BLaER1 (cell line): ENCODE results near the gene NEURL1.
"Not testable (repeated sequence)": the region's sequence is repeated elsewhere in the genome, so short reads cannot be mapped to it uniquely, and the experiment has no call there.

Source experiments
- H3K27ac ChIP-seq: shearing (Covaris generic); formaldehyde crosslinking; 2 replicates; pipeline ENCODE4 v1.8.1; 2022
- H3K27me3 ChIP-seq: shearing (Covaris generic); formaldehyde crosslinking; 2 replicates; pipeline ENCODE4 v1.8.1; 2022
- H3K36me3 ChIP-seq: shearing (Covaris generic); formaldehyde crosslinking; 2 replicates; pipeline ENCODE4 v1.8.1; 2022
- H3K4me1 ChIP-seq: shearing (Covaris generic); formaldehyde crosslinking; 2 replicates; pipeline ENCODE4 v1.8.1; 2022
- H3K4me2 ChIP-seq: shearing (Covaris generic); formaldehyde crosslinking; 2 replicates; pipeline ENCODE4 v1.8.1; 2022
- H3K4me3 ChIP-seq: shearing (Covaris generic); formaldehyde crosslinking; 2 replicates; pipeline ENCODE4 v1.8.1; 2022
- H3K9ac ChIP-seq: shearing (Covaris generic); formaldehyde crosslinking; 2 replicates; pipeline ENCODE4 v1.8.1; 2022
- H3K9me3 ChIP-seq: shearing (Covaris generic); formaldehyde crosslinking; 2 replicates; pipeline ENCODE4 v1.8.1; 2022
- H4K20me1 ChIP-seq: shearing (Covaris generic); formaldehyde crosslinking; 2 replicates; pipeline ENCODE4 v1.8.1; 2022
- Cebpa-rat ChIP-seq: shearing (Covaris generic); IDR thresholded peaks from 2 replicates; pipeline ENCODE4 v1.8.1; 2022

Gene NEURL1

GRCh38 chr10:103599907-103600306 is 106.4 kb downstream of the NEURL1 start:
- H3K4me1 ChIP-seq = peaks cover 28% of the 10 kb centered on the region
- H3K4me2 ChIP-seq = no peak overlapping the region
- H3K36me3 ChIP-seq = peaks cover 50% of the 10 kb centered on the region
- no peaks in the 10 kb centered on the region for H3K9me3 ChIP-seq
- no peaks in the 10 kb centered on the region for H3K27me3 ChIP-seq
- H3K27ac ChIP-seq = peak overlapping the region; percentile 33; the same call in 1 of the 2 replicates
- H4K20me1 ChIP-seq = peaks cover 66% of the 10 kb centered on the region
- TF ChIP-seq Cebpa-rat = no peak
- no peak overlapping the region for H3K4me3 ChIP-seq
- H3K9ac ChIP-seq = no peak overlapping the region

- Histone ChIP-seq H3K27me3 (no peaks in the 10 kb centered on the region), H3K4me1 (peaks cover 28% of the 10 kb centered on the region), H3K9ac (no peak overlapping the region), H3K9me3 (no peaks in the 10 kb centered on the region), H4K20me1 (peaks cover 62% of the 10 kb centered on the region), H3K4me3 (no peak overlapping the region), H3K4me2 (no peak overlapping the region), H3K27ac (peak overlapping the region; percentile 33), H3K36me3 (peaks cover 54% of the 10 kb centered on the region)
- no peak for TF ChIP-seq Cebpa-rat
These were observed 106.8 kb downstream of the NEURL1 start for GRCh38 chr10:103600325-103600724.

- TF ChIP-seq Cebpa-rat = no peak
These were observed 107.6 kb downstream of the NEURL1 start for GRCh38 chr10:103600956-103601569.

GRCh38 chr10:103602028-103602851 is 108.7 kb downstream of the NEURL1 start:
- H4K20me1 ChIP-seq = peaks cover 43% of the 10 kb centered on the region
- no peak overlapping the region for H3K4me2 ChIP-seq
- H3K4me1 ChIP-seq = peaks cover 15% of the 10 kb centered on the region
- H3K27me3 ChIP-seq = no peaks in the 10 kb centered on the region
- peaks cover 68% of the 10 kb centered on the region for H3K36me3 ChIP-seq
- H3K27ac ChIP-seq = no peak overlapping the region
- no peak overlapping the region for H3K4me3 ChIP-seq
- peaks cover 3% of the 10 kb centered on the region; the same call in 1 of the 2 replicates for H3K9me3 ChIP-seq
- TF ChIP-seq Cebpa-rat = no peak
- H3K9ac ChIP-seq = no peak overlapping the region

More at GRCh38 chr10:103600956-103601569, 107.6 kb downstream of the NEURL1 start:
- Histone ChIP-seq H3K4me3 (no peak overlapping the region), H3K27me3 (no peaks in the 10 kb centered on the region), H4K20me1 (peaks cover 54% of the 10 kb centered on the region), H3K27ac (peak overlapping the region; percentile 33), H3K36me3 (peaks cover 61% of the 10 kb centered on the region), H3K4me1 (peaks cover 27% of the 10 kb centered on the region), H3K4me2 (no peak overlapping the region), H3K9ac (no peak overlapping the region), H3K9me3 (no peaks in the 10 kb centered on the region)

GRCh38 chr10:103602852-103603155 is 109.3 kb downstream of the NEURL1 start:
- H3K4me3 ChIP-seq = no peak overlapping the region
- peaks cover 37% of the 10 kb centered on the region for H4K20me1 ChIP-seq
- H3K27ac ChIP-seq = no peak overlapping the region
- TF ChIP-seq Cebpa-rat = no peak
- H3K9ac ChIP-seq = no peak overlapping the region
- no peaks in the 10 kb centered on the region for H3K27me3 ChIP-seq
- no peak overlapping the region for H3K4me2 ChIP-seq
- peaks cover 9% of the 10 kb centered on the region for H3K4me1 ChIP-seq
- peaks cover 70% of the 10 kb centered on the region for H3K36me3 ChIP-seq
- peaks cover 7% of the 10 kb centered on the region for H3K9me3 ChIP-seq

- no peak for TF ChIP-seq Cebpa-rat
- H3K4me3 ChIP-seq = no peak overlapping the region
- no peak overlapping the region for H3K4me2 ChIP-seq
- H3K9me3 ChIP-seq = peaks cover 11% of the 10 kb centered on the region
- peaks cover 32% of the 10 kb centered on the region for H4K20me1 ChIP-seq
- H3K36me3 ChIP-seq = peaks cover 75% of the 10 kb centered on the region
- H3K9ac ChIP-seq = no peak overlapping the region
- H3K27me3 ChIP-seq = no peaks in the 10 kb centered on the region
- no peak overlapping the region for H3K27ac ChIP-seq
- peaks cover 3% of the 10 kb centered on the region; the same call in 1 of the 2 replicates for H3K4me1 ChIP-seq
These were observed 109.9 kb downstream of the NEURL1 start for GRCh38 chr10:103603382-103603781.

GRCh38 chr10:103605359-103606096 is 112.0 kb downstream of the NEURL1 start:
- Histone ChIP-seq H3K9ac (no peak overlapping the region), H3K27ac (no peak overlapping the region), H3K4me2 (no peak overlapping the region), H4K20me1 (peaks cover 29% of the 10 kb centered on the region), H3K9me3 (peaks cover 15% of the 10 kb centered on the region), H3K27me3 (no peaks in the 10 kb centered on the region), H3K4me3 (no peak overlapping the region), H3K4me1 (no peaks in the 10 kb centered on the region), H3K36me3 (peaks cover 90% of the 10 kb centered on the region)
- TF ChIP-seq Cebpa-rat = no peak

- H3K36me3 ChIP-seq = peaks cover 90% of the 10 kb centered on the region
- H4K20me1 ChIP-seq = peaks cover 29% of the 10 kb centered on the region
- H3K4me3 ChIP-seq, H3K4me1 ChIP-seq, H3K27me3 ChIP-seq, H3K27ac ChIP-seq, H3K9ac ChIP-seq, H3K4me2 ChIP-seq: not testable (repeated sequence)
- peaks cover 15% of the 10 kb centered on the region for H3K9me3 ChIP-seq
These were observed 112.6 kb downstream of the NEURL1 start for GRCh38 chr10:103606097-103606438.

GRCh38 chr10:103607051-103607450 is 113.5 kb downstream of the NEURL1 start:
- peaks cover 15% of the 10 kb centered on the region for H3K9me3 ChIP-seq
- not testable (repeated sequence) for H3K4me1 ChIP-seq, H3K4me3 ChIP-seq, H3K9ac ChIP-seq, H3K27ac ChIP-seq, H3K27me3 ChIP-seq, H3K4me2 ChIP-seq
- H3K36me3 ChIP-seq = peaks cover 90% of the 10 kb centered on the region
- H4K20me1 ChIP-seq = peaks cover 21% of the 10 kb centered on the region

GRCh38 chr10:103608056-103608455 is 114.6 kb downstream of the NEURL1 start:
- H3K9me3 ChIP-seq = peaks cover 15% of the 10 kb centered on the region
- not testable (repeated sequence) for H3K9ac ChIP-seq, H3K27me3 ChIP-seq, H3K4me1 ChIP-seq, H3K27ac ChIP-seq, H3K4me2 ChIP-seq, H3K4me3 ChIP-seq
- peaks cover 90% of the 10 kb centered on the region for H3K36me3 ChIP-seq
- H4K20me1 ChIP-seq = peaks cover 16% of the 10 kb centered on the region
